GM12874 (cell line): ENCODE results near the gene LRRC4C.

Source experiments
- CTCF ChIP-seq: IDR thresholded peaks from 2 replicates; pipeline ENCODE4 v1.5.1; 2011; ENCODE audit warnings: low read depth, mild to moderate bottlenecking, control low read depth, low read length, moderate library complexity; ENCODE audit not compliant: insufficient read depth

LRRC4C gene

GRCh38 chr11:40188848-40189247 lies 1270.6 kb downstream of the LRRC4C start:
- no peak for TF ChIP-seq CTCF

DNA sequence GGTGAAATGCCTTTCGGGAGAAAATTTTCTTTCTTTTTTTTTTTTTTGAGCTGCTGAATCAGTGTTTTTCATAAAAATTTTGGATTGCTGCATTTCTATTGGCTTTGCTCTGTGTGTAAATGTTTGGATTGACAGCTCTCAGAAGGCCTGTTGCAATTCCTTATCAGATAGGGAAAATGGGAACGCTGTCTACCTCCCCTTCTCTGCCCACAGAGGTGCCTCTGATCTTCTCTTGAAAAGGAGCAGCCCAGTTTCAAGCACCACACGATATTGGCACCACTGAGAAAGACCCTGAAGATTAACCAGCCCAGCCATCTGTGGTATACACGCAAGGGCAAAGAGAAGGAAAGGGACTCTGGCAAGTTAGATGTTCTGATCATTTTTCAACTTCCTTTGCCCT lies 1272.2 kb downstream of the LRRC4C start:
- no peak for TF ChIP-seq CTCF

DNA sequence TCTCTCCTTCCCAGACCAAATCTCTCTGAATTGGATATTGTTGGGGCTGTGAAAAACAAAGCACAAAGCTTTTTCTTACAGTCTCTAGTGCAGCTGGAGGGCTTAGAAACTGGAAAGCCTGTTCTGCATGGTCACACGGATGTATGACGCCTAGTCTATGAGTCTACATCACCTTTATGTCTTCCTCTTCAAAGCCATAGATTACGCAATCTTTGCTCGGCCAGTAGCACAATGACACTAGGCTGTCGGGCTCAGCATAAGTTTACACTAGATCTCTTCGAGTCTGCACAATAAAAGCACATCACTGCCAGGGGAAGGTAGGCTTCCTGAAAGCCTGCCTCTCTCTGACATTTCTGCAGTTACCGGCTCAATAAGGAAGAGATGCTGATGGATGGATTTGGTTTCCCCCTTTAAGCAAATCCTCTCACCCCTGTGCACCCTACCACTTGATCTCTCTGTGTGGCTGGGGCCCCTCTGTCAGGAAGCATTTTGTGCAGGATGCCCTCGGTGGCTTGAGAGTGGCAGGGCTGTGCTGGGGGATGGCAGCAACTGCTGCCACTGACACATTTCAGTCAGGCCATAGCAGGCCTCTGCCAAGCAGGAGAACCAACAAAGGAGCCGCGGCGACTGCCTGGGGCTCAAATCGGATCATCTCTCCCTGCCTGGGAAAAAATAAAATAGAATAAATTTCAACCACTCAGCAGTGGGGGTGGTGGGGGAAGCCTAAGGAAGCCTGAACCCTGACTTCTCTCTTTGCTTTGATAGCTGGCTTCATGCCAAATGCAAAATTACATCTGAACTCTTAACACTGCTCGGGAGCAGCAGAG lies 1272.8 kb downstream of the LRRC4C start:
- no peak for TF ChIP-seq CTCF

GRCh38 chr11:40185793-40186192 lies 1273.7 kb downstream of the LRRC4C start:
- TF ChIP-seq CTCF, result no peak

DNA sequence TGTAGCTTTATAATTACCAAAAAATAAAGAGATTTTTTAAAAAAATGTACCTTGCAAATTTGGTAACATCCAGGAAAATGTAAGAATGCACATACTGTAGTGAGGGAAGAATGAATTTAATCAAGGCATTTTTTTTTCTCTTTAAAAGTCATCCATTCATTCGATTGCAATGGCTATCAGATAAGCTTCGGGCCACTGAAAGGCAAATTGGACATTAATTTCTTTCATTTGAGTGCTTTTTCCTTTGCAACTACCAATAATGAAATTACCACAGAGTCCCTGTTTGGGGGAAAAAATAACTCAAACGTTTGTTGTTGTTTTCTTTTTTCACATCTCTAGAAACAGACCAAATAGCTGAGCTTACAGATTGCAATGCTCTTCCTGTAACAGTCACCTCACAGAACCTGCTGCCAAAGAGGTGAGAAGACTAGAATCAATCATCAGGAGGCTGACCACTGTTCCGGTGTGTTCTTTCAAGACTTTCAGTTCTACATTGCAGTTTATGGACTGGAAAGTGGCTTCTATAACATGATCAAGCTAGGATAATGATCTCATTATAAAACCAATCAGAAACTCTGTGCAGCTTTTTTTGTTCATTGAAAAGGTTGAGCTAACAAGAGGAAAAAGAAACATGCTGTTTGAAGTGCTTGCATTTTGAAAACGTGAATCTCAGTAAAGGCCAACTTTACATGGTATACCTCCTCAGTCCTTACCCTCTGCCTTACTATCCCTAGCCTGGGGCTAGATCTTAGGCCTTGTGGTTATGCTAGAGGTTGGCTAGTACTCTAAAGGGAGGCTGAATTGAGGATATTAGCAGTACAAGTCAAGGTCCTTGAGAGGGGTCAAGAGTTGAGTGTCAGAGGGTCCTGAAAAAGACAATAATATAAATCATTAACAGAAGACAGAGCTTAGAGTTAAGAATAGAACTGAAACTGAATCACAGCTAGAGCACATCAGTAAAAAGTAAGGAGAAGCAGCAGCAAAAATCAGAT lies 1276.1 kb downstream of the LRRC4C start:
- TF ChIP-seq CTCF, result no peak

DNA sequence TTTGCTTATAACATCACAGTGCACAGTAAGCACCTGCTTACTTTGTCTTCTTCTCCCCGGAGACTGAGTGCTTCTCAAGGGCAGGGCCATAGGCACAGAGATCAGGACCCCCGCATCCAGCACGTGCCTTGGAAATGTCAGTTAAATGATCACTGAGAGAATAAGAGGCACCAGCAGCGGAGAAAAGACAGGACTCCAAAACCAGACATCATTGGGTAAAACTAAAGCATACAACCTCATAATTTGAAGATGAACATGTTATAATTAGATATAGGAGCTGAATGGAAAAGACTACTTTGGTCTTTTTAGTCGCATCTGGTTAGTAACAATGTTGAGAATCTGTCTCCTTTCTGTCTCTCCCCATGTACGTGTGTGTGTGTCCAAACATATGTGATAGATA lies 1279.9 kb downstream of the LRRC4C start:
- no peak for TF ChIP-seq CTCF

DNA sequence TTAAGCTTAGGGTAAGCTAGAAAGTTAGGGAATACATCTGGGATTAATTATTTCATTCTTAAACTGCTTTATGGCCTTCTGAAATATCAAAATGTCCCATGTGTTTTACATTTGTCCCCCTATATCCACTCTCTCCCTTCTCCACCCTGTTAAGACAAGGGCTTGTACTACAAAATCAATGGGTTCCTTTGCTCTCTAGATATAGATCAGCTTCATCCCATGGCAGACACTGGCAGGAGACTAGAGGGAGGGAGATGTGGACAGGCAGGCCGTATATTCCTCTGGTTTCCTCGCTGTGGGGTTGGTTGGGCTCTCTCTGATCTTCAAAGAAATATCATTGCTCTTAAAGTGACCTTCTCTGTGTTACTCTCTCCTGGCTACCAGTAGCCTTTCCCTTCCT lies 1281.0 kb downstream of the LRRC4C start:
- TF ChIP-seq CTCF, result no peak
